Uterus (tissue), 4 donors: Measurements from ENCODE around the gene ATP9B. TPM values are rescaled to one million over a fixed set of nuclear protein-coding genes. Genes with fewer than 3 reads are reported as not detected.

Experiments used
- DNase-seq, 2 donors: peaks; one replicate each; pipeline ENCODE4 v3.0.0-alpha.2; 2019 to 2020
- H3K27ac ChIP-seq, 2 donors: fragments of 200-600 bp; sonication (generic); 1 replicate in 1 of 2; 2 replicates in 1 of 2; pipeline ENCODE4 v1.5.1; 2016 to 2018
- H3K27me3 ChIP-seq, 2 donors: fragments of 200-600 bp; sonication (generic); one replicate each; pipeline ENCODE4 v1.5.1; 2018 to 2019; ENCODE audit warnings: control low read depth in 1 of 2
- H3K36me3 ChIP-seq, 2 donors: fragments of 200-600 bp; sonication (generic); one replicate each; pipeline ENCODE4 v1.5.1; 2019; ENCODE audit warnings: control low read depth in 1 of 2
- H3K4me1 ChIP-seq, 2 donors: fragments of 200-600 bp; sonication (generic); one replicate each; pipeline ENCODE4 v1.5.1; 2018 to 2019; ENCODE audit warnings: control low read depth in 1 of 2
- H3K4me3 ChIP-seq, 2 donors: fragments of 200-600 bp; sonication (generic); 1 replicate in 1 of 2; 2 replicates in 1 of 2; pipeline ENCODE4 v1.5.1; 2018 to 2019; ENCODE audit warnings: mild to moderate bottlenecking in 1 of 2
- H3K9me3 ChIP-seq, 2 donors: fragments of 200-600 bp; sonication (generic); one replicate each; pipeline ENCODE4 v1.5.1; 2019; ENCODE audit warnings: control low read depth in 1 of 2
- POLR2A ChIP-seq, 2 donors: fragments of 450-650 bp; IDR thresholded peaks; one replicate each; pipeline ENCODE4 v1.6.1; 2016; ENCODE audit warnings: antibody characterized with exemption in 2 of 2, mild to moderate bottlenecking in 1 of 2, moderate library complexity in 1 of 2
- intact Hi-C: fragments of 100-400 bp; cut with DNase I; formaldehyde crosslinking; loops from one replicate; pipeline ENCODE4 v1.15.1; 2023; ENCODE audit warnings: low total_unique reads
- total RNA-seq, 4 donors: library from RNA; depleted of rRNA in 3 of 4; stranded (reverse); fragments of >200 nt in 3 of 4; gene quantifications; one replicate each; pipeline versions ENCODE4 v1.1.0 to v1.2.4, GENCODE V29; 2014 to 2023
- TF ChIP-seq, protein P1 (sequence below), 4 experiments: fragments of 200-600 bp in 2 of 4; fragments of 450-650 bp in 2 of 4; sonication (generic) in 2 of 4; IDR thresholded peaks; one replicate each; pipeline ENCODE4 v1.5.1; 2016 to 2019; ENCODE audit warnings: antibody characterized with exemption in 4 of 4, mild to moderate bottlenecking in 2 of 4, moderate library complexity in 1 of 4
- donor health status: DM: yes; HTN: yes; CAD: no.

ATP9B gene
- total RNA-seq, 4 donors from 2014 or later, result 18.2 to 111 (median 70.3) TPM

GRCh38 chr18:79117385-79117784, 48.2 kb downstream of the ATP9B start:
- Histone ChIP-seq H3K27me3 (no peaks in the 10 kb centered on the region), H3K4me1 (no peaks in the 10 kb centered on the region), H3K4me3 (no peak overlapping the region), H3K36me3 (no peaks in the 10 kb centered on the region), H3K27ac (no peak overlapping the region), H3K9me3 (no peaks in the 10 kb centered on the region)
- TF ChIP-seq POLR2A (IDR thresholded peaks at IDR 0.05), result no peak
- TF ChIP-seq, protein P1, sequence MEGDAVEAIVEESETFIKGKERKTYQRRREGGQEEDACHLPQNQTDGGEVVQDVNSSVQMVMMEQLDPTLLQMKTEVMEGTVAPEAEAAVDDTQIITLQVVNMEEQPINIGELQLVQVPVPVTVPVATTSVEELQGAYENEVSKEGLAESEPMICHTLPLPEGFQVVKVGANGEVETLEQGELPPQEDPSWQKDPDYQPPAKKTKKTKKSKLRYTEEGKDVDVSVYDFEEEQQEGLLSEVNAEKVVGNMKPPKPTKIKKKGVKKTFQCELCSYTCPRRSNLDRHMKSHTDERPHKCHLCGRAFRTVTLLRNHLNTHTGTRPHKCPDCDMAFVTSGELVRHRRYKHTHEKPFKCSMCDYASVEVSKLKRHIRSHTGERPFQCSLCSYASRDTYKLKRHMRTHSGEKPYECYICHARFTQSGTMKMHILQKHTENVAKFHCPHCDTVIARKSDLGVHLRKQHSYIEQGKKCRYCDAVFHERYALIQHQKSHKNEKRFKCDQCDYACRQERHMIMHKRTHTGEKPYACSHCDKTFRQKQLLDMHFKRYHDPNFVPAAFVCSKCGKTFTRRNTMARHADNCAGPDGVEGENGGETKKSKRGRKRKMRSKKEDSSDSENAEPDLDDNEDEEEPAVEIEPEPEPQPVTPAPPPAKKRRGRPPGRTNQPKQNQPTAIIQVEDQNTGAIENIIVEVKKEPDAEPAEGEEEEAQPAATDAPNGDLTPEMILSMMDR (IDR thresholded peaks at IDR 0.05), result no peak
- DNase-seq, result no peak
- intact Hi-C loops, result no loop called here

DNA sequence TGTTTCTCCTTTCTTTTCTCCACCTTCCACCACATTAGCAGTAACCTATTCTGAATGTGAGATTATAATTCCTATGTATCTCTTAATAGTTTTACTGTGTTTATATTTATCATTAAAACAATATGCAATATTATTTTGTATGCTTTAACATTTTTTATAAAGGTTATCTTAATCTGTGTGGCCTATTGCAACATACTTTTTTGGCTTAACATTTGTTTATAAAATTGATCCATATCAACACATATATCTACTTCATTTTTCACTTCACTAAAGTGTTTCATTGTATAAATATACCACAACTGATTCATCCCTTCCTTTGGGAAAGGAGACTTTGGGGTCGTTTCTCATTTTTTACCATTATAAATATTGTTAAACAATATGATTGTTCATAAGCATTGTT, 48.6 kb downstream of the ATP9B start:
- no peak overlapping the region for H3K27ac ChIP-seq
- H3K9me3 ChIP-seq, result no peaks in the 10 kb centered on the region
- H3K36me3 ChIP-seq, result no peaks in the 10 kb centered on the region
- TF ChIP-seq POLR2A (IDR thresholded peaks at IDR 0.05), result no peak
- TF ChIP-seq, protein P1 (IDR thresholded peaks at IDR 0.05), result no peak
- H3K27me3 ChIP-seq, result no peaks in the 10 kb centered on the region
- DNase-seq, result no peak
- H3K4me3 ChIP-seq, result no peak overlapping the region
- H3K4me1 ChIP-seq, result no peaks in the 10 kb centered on the region
- intact Hi-C loops, result no loop called here

DNA sequence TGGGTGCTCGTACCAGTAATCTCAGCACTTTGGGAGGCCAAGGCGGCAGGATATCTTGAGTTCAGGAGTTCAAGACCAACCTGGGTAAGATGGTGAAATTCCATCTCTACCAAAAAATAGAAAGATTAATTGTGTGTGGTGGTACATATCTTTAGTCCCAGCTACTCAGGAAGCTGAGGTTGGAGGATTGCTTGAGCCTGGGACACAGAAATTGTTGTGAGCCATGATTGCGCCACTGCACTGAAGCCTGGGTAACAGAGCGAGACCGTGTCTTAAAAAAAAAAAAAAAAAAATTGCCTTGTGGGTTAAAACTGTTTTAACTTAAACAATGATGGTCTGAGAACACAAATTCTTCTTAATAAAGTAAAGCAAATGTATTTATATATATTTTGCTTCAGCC, 49.6 kb downstream of the ATP9B start:
- intact Hi-C loops, result no loop called here
- DNase-seq, result no peak

DNA sequence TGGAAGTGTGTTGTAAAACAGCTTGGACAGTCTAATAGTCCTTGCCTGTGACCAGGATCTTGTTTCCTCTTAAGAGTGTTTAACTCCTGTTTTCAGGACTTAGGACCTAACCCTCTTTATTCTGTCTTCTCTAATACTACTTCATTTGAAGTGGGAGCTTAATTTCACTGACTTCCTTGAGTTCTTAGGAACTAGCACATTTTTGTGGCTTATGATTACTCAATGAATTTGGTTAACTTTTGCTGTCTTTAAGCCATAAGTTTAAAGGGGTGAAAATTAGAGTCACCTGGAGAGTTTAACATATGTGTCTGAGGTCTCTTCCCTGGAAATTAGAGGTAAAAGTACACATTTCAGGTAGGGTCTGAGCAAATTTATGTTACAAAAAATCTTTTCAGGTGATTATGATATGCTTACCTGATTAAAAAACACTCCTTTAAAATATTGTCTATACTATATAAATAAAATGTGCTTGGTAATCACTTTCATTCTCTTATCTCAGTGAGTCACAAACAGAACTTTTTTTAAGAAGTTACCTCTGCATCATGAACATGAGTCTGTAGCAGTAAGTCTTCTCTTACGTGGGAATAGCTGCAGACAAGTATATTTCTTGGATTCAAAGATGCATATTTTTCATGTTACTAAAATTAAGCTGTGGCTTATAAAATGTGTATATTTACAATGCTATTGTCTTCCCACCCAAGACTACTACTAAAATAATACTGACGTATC, 52.7 kb downstream of the ATP9B start:
- no peak for DNase-seq
- intact Hi-C loops, result no loop called here
- Histone ChIP-seq H3K9me3 (no peaks in the 10 kb centered on the region), H3K4me1 (no peaks in the 10 kb centered on the region), H3K36me3 (no peaks in the 10 kb centered on the region), H3K27ac (no peak overlapping the region), H3K4me3 (no peak overlapping the region), H3K27me3 (no peaks in the 10 kb centered on the region)
- TF ChIP-seq POLR2A (IDR thresholded peaks at IDR 0.05), result no peak
- TF ChIP-seq, protein P1 (IDR thresholded peaks at IDR 0.05), result no peak

More for the DNA sequence above, 49.6 kb downstream of the ATP9B start:
- Histone ChIP-seq H3K27me3 (no peaks in the 10 kb centered on the region), H3K9me3 (no peaks in the 10 kb centered on the region), H3K4me1 (no peaks in the 10 kb centered on the region), H3K27ac (no peak overlapping the region), H3K36me3 (no peaks in the 10 kb centered on the region), H3K4me3 (no peak overlapping the region)
- TF ChIP-seq, protein P1 (IDR thresholded peaks at IDR 0.05), result no peak
- no peak for TF ChIP-seq POLR2A (IDR thresholded peaks at IDR 0.05)

DNA sequence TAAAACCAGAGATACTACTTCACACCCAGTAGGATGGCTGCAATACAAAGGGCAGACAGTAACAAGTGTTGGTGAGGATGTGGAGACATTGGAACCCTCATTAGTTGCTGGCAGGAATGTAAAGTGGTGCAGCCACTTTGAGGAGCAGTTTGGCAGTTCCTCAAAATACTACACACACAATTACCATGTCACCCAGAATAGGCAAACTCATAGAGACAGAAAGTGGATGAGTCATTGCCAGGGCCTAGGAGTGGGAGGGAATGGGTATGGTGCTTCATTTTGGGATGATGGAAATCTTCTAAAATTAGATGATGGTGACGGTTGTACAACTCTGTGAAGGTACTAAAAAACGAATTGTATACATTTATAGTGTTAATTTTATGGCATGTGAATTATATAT, 54.8 kb downstream of the ATP9B start:
- Histone ChIP-seq H3K9me3 (no peaks in the 10 kb centered on the region), H3K36me3 (no peaks in the 10 kb centered on the region), H3K27me3 (no peaks in the 10 kb centered on the region), H3K4me3 (no peak overlapping the region), H3K27ac (no peak overlapping the region), H3K4me1 (no peaks in the 10 kb centered on the region)
- intact Hi-C loops, result no loop called here
- TF ChIP-seq, protein P1 (IDR thresholded peaks at IDR 0.05), result no peak
- no peak for TF ChIP-seq POLR2A (IDR thresholded peaks at IDR 0.05)
- no peak for DNase-seq
